ENCODE data around the gene TPST2. TPM values are rescaled to one million over a fixed set of nuclear protein-coding genes. Genes with fewer than 3 reads are reported as not detected.

Gene TPST2
- total and polyA plus RNA-seq, 2 donors (not counting 3 experiments of a cell fraction or from before 2014, with no cell fraction given), result 49.4 to 121 TPM

GRCh38 chr22:26552466-26552865 lies 37.5 kb downstream of the TPST2 start:
- ChIA-PET POLR2A (no interaction called here), CTCF (no interaction called here)
- Histone ChIP-seq H3K4me1 (ENCODE audit: control insufficient read depth, extremely low read depth, insufficient read depth, low read length) (peaks cover 24% of the 10 kb centered on the region), H3K4me3 (replicated peaks in 1 of 3; ENCODE audit: insufficient read depth in 1 of 3, low read depth in 1 of 3, low read length in 3 of 3) (no peak overlapping the region), H3K27ac (ENCODE audit: insufficient read depth, low read depth, low read length) (peak overlapping the region; percentile 77), H3K9me3 (replicated peaks; ENCODE audit: control insufficient read depth, insufficient read depth, low read length) (no peaks in the 10 kb centered on the region), H3K36me3 (ENCODE audit: control insufficient read depth in 2 of 2, extremely low read depth in 1 of 2, insufficient read depth in 2 of 2, low read length in 2 of 2) (peaks cover 0 to 5% of the 10 kb centered on the region in 2 experiments), H2AFZ (ENCODE audit: low read depth, low read length) (no peak overlapping the region), H3K9me1 (replicated peaks; ENCODE audit: control insufficient read depth, extremely low read depth, insufficient read depth, low read length) (no peaks in the 10 kb centered on the region), H4K20me1 (replicated peaks; ENCODE audit: control insufficient read depth, extremely low read depth, insufficient read depth, low read length) (no peaks in the 10 kb centered on the region), H3K9ac (replicated peaks; ENCODE audit: extremely low read depth, insufficient read depth, low read length) (no peak overlapping the region), H3K27me3 (ENCODE audit: control insufficient read depth in 2 of 2, insufficient read depth in 2 of 2, low read length in 2 of 2) (no peaks in the 10 kb centered on the region), H3K79me2 (ENCODE audit: control insufficient read depth, insufficient read depth, low read length) (peaks cover 13% of the 10 kb centered on the region), H3K4me2 (ENCODE audit: insufficient read depth, low read length) (no peak overlapping the region)
- intact Hi-C loops (cut with micrococcal nuclease), result loop anchor here (2.0 kb wide), 1 partner anchor 38 kb away; the partner anchor contains the start of gene TPST2
- TF ChIP-seq POLR2A (IDR thresholded peaks at IDR 0.05; ENCODE audit: low read depth, low read length) (no peak), MAX (IDR thresholded peaks at IDR 0.05; ENCODE audit: insufficient read depth, insufficient read length) (no peak), EZH2 (IDR thresholded peaks at IDR 0.05; ENCODE audit: borderline replicate concordance, low read depth, low read length, severe bottlenecking) (no peak), CTCF (IDR thresholded peaks at IDR 0.05; ENCODE audit: extremely low read depth in 1 of 2, insufficient read depth in 1 of 2, low read depth in 1 of 2, low read length in 2 of 2) (no peak), JUN (IDR thresholded peaks at IDR 0.05; ENCODE audit: borderline replicate concordance, insufficient read depth, insufficient read length, low read depth) (no peak), POLR2AphosphoS5 (IDR thresholded peaks at IDR 0.05; ENCODE audit: insufficient read depth, low read depth, low read length) (no peak), MYC (IDR thresholded peaks at IDR 0.05; ENCODE audit: low read depth, low read length) (no peak), FOS (IDR thresholded peaks at IDR 0.05; ENCODE audit: borderline replicate concordance, insufficient read depth, low read length) (no peak), GATA2 (IDR thresholded peaks at IDR 0.05; ENCODE audit: insufficient read depth, insufficient read length, low read depth, low read length) (no peak)
- dilution Hi-C loops (cut with MboI; ENCODE audit: extremely low pct_ligation_motif_present, low sequenced_read_pairs), result no loop called here
- no peak for FAIRE-seq
- no peak for DNase-seq (ENCODE audit: low read depth, low spot score)
- BruUV-seq (replicated peaks), result no TSS peak
